Loucy (cell line): ENCODE results near the gene PACSIN2.

Experiments used
- H2AFZ ChIP-seq: fragments of 200-600 bp; sonication (generic); 2 replicates; pipeline ENCODE4 v1.6.0; 2016; ENCODE audit warnings: antibody characterized with exemption, mild to moderate bottlenecking, low read length, moderate library complexity
- H3F3A ChIP-seq: fragments of 200-600 bp; 2 replicates; pipeline ENCODE4 v1.6.0; 2016; ENCODE audit warnings: antibody characterized with exemption, low read depth, mild to moderate bottlenecking
- H3K27me3 ChIP-seq: fragments of 200-600 bp; sonication (generic); 2 replicates; pipeline ENCODE4 v1.6.1; 2014; ENCODE audit warnings: low read length, mild to moderate bottlenecking; ENCODE audit not compliant: insufficient read depth, poor library complexity, severe bottlenecking
- H3K36me3 ChIP-seq: fragments of 200-600 bp; sonication (generic); 2 replicates; pipeline ENCODE4 v1.6.1; 2016; ENCODE audit warnings: low read length; ENCODE audit not compliant: insufficient read depth
- H3K4me1 ChIP-seq: fragments of 200-600 bp; sonication (generic); 2 replicates; pipeline ENCODE4 v1.5.1; 2014; ENCODE audit warnings: low read length, mild to moderate bottlenecking; ENCODE audit not compliant: insufficient read depth, poor library complexity, severe bottlenecking
- H3K4me2 ChIP-seq: fragments of 200-600 bp; sonication (generic); 2 replicates; pipeline ENCODE4 v1.6.0; 2014; ENCODE audit warnings: antibody characterized with exemption, low read length, low read depth, mild to moderate bottlenecking; ENCODE audit not compliant: poor library complexity, severe bottlenecking
- H3K4me3 ChIP-seq: fragments of 200-600 bp; sonication (generic); 2 replicates; pipeline ENCODE4 v1.5.1; 2014; ENCODE audit warnings: low read length, mild to moderate bottlenecking, mixed read lengths; ENCODE audit not compliant: poor library complexity, severe bottlenecking
- H3K79me2 ChIP-seq: fragments of 200-600 bp; sonication (generic); 2 replicates; pipeline ENCODE4 v1.6.1; 2014; ENCODE audit warnings: low read length; ENCODE audit not compliant: insufficient read depth
- H3K9ac ChIP-seq: fragments of 200-600 bp; sonication (generic); 2 replicates; pipeline ENCODE4 v1.6.0; 2014; ENCODE audit warnings: mild to moderate bottlenecking, low read depth, low read length, moderate library complexity; ENCODE audit not compliant: poor library complexity, severe bottlenecking
- H3K9me2 ChIP-seq: fragments of 200-600 bp; sonication (generic); replicated peaks from 2 replicates; pipeline ENCODE4 v1.6.1; 2016; ENCODE audit warnings: low read depth, low read length, mixed read lengths
- H3K9me3 ChIP-seq: fragments of 200-600 bp; sonication (generic); 2 replicates; pipeline ENCODE4 v1.6.1; 2014; ENCODE audit warnings: mild to moderate bottlenecking, antibody characterized with exemption, low read length, low read depth; ENCODE audit not compliant: insufficient read depth
- H4K20me1 ChIP-seq: fragments of 200-600 bp; sonication (generic); 2 replicates; pipeline ENCODE4 v1.6.0; 2014; ENCODE audit warnings: antibody characterized with exemption, low read length, mild to moderate bottlenecking; ENCODE audit not compliant: insufficient read depth, poor library complexity, severe bottlenecking
- CTCF ChIP-seq: fragments of 200-600 bp; sonication (generic); conservative IDR thresholded peaks from 2 replicates; pipeline ENCODE4 v1.5.1; 2014; ENCODE audit warnings: mild to moderate bottlenecking, antibody characterized with exemption, low read length
- EZH2phosphoT487 ChIP-seq: fragments of 200-600 bp; IDR thresholded peaks from 2 replicates; pipeline ENCODE4 v1.6.1; 2018; ENCODE audit warnings: antibody characterized with exemption, mild to moderate bottlenecking, moderate library complexity, borderline replicate concordance

Gene PACSIN2

GRCh38 chr22:42905217-42905616, 109.7 kb downstream of the PACSIN2 start:
- no peaks in the 10 kb centered on the region for H4K20me1 ChIP-seq
- H3K79me2 ChIP-seq: peaks cover 22% of the 10 kb centered on the region; the same call in 1 of the 2 replicates
- no peaks in the 10 kb centered on the region for H3K9me3 ChIP-seq
- no peaks in the 10 kb centered on the region for H3K27me3 ChIP-seq
- H3K4me1 ChIP-seq: no peaks in the 10 kb centered on the region
- no peak overlapping the region for H3K4me3 ChIP-seq
- no peaks in the 10 kb centered on the region for H3K9me2 ChIP-seq
- no peak overlapping the region for H2AFZ ChIP-seq
- peaks cover 48% of the 10 kb centered on the region; the same call in 1 of the 2 replicates for H3K36me3 ChIP-seq
- no peak overlapping the region for H3K9ac ChIP-seq
- no peaks in the 10 kb centered on the region for H3F3A ChIP-seq
- TF ChIP-seq CTCF (no peak), EZH2phosphoT487 (no peak)
- no peak overlapping the region for H3K4me2 ChIP-seq

GRCh38 chr22:42904050-42904449, 110.9 kb downstream of the PACSIN2 start:
- H3K4me3 ChIP-seq: no peak overlapping the region
- no peaks in the 10 kb centered on the region for H3F3A ChIP-seq
- no peaks in the 10 kb centered on the region for H3K27me3 ChIP-seq
- H3K9me2 ChIP-seq: no peaks in the 10 kb centered on the region
- no peaks in the 10 kb centered on the region for H4K20me1 ChIP-seq
- H3K4me2 ChIP-seq: no peak overlapping the region
- peaks cover 28% of the 10 kb centered on the region; the same call in 1 of the 2 replicates for H3K79me2 ChIP-seq
- H2AFZ ChIP-seq: no peak overlapping the region
- TF ChIP-seq EZH2phosphoT487 (no peak), CTCF (no peak)
- H3K9me3 ChIP-seq: no peaks in the 10 kb centered on the region
- no peaks in the 10 kb centered on the region for H3K4me1 ChIP-seq
- no peak overlapping the region for H3K9ac ChIP-seq
- H3K36me3 ChIP-seq: peaks cover 36% of the 10 kb centered on the region; the same call in 1 of the 2 replicates

GRCh38 chr22:42902875-42903510, 112.0 kb downstream of the PACSIN2 start:
- Histone ChIP-seq H3K4me1 (no peaks in the 10 kb centered on the region), H3K4me3 (no peak overlapping the region), H3K4me2 (no peak overlapping the region), H3K9ac (no peak overlapping the region), H3K9me3 (no peaks in the 10 kb centered on the region), H3K27me3 (no peaks in the 10 kb centered on the region), H2AFZ (no peak overlapping the region), H3K79me2 (peaks cover 34% of the 10 kb centered on the region; the same call in 1 of the 2 replicates), H3K9me2 (no peaks in the 10 kb centered on the region), H4K20me1 (no peaks in the 10 kb centered on the region), H3F3A (no peaks in the 10 kb centered on the region), H3K36me3 (peaks cover 27% of the 10 kb centered on the region; the same call in 1 of the 2 replicates)
- no peak for TF ChIP-seq CTCF
